Activated gamma-delta T cell (primary cell): ENCODE measurements around the gene ORC4.

ENCODE experiments used
- DNase-seq: peaks from one replicate; lab custom pipeline; 2025; lab: John Stamatoyannopoulos, UW

ORC4 gene

GRCh38 chr2:147933931-147934330, 86.6 kb downstream of the ORC4 start:
- no peak for DNase-seq

DNA sequence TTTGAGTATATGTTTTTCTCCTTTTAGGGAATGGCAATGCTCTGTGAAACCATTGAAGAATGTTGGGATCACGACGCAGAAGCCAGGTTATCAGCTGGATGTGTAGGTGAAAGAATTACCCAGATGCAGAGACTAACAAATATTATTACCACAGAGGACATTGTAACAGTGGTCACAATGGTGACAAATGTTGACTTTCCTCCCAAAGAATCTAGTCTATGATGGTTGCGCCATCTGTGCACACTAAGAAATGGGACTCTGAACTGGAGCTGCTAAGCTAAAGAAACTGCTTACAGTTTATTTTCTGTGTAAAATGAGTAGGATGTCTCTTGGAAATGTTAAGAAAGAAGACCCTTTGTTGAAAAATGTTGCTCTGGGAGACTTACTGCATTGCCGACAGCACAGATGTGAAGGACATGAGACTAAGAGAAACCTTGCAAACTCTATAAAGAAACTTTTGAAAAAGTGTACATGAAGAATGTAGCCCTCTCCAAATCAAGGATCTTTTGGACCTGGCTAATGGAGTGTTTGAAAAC, 93.4 kb downstream of the ORC4 start:
- no peak for DNase-seq

- no peak for DNase-seq
Measured at GRCh38 chr2:147925886-147926285, 94.7 kb downstream of the ORC4 start.

- no peak for DNase-seq
Measured at GRCh38 chr2:147924647-147925046, 95.9 kb downstream of the ORC4 start.

- no peak for DNase-seq
Measured at GRCh38 chr2:147923846-147924245, 96.7 kb downstream of the ORC4 start.

DNA sequence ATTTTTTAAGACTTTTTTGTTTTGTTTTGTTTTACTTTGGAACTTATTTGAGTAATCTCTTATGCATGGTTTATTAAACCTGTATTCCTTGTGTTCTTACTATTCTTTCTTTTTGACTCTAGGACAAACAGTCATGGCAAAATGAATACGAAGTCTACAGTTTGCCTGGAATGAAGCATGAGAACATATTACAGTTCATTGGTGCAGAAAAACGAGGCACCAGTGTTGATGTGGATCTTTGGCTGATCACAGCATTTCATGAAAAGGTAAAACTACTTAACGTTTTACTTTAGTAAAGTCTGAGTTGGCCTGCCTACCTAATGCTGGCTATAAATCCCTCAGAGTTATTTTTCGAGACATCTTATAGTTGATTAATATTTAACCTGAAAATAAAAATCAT, 103.4 kb downstream of the ORC4 start:
- DNase-seq, result no peak

DNA sequence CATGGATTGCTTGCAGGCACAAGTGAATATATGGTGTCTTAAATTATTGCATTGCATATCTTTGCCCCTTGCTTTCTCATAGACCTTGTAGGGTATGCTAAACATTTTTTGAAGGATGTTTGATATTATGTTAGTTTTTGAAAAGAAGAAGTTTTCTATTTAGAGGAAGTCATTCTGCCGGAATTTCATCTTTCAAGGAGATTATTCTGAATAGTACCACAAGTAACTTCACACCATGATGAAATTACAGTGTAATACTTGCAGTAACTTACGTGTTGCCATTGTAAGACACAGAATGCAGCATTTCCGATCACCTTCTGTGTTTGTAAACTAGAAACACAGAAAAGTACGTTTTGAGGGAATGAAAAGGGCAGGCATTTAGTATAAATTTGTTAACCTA, 103.8 kb downstream of the ORC4 start:
- no peak for DNase-seq

- DNase-seq, result no peak
Measured at GRCh38 chr2:147916067-147916466, 104.5 kb downstream of the ORC4 start.

DNA sequence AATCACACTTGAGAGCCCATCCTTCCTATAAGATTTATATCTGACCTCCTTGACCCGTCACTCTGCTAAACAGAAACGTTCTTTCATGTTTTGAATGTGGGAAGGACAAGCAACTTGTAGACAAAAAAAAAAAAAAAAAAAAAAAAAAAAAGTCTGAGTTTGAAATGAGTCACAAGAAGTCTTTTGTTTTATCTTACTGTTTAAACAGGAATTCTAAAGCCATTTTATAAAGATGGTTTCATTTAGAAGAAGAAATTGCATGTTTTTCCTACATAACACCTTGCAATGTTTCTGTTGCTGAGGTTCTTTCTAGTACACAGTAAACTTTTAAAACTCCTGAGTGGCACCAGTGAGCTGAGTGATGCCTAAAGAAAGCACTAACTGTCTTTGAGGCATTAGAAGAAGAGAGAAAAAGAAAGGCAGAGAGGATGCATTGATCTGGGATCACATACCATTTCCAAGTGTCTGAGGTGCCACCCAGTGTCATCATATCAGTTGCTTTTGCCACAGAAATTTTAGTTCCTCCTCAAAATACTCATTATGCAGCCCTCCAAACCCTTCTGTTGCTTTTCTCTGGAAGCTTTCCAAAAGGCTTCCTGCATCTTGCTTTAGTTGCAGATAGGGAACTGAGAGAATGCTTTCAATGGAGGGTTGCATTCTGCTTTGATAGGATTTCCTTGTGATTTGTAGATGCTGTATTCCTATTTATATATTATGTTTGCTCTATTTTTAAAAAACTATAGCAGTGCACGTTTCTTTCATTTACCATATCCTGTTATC, 106.6 kb downstream of the ORC4 start:
- no peak for DNase-seq

DNA sequence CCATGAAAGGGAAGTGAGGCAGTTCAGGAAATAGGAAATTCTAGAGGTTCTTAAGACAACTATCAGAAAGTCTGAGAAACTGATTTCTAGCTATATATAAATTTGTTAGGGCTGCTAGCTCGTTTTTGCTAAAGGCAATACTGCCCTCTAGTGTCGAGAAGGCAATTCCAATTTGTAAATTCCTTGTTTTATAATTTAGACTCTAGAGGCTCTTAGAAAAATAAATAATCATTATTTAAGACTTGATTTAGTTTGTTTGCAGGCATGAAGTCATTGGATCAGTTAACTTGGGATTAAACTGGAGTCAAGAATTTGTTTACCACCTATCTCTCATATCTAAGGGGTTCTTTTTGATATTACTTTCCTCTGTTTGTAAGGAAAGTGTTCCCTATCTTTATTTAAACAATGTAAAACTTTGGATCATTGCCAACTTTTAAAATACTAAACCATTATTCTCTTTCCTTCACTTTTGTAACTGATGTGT, 109.5 kb downstream of the ORC4 start:
- no peak for DNase-seq

DNA sequence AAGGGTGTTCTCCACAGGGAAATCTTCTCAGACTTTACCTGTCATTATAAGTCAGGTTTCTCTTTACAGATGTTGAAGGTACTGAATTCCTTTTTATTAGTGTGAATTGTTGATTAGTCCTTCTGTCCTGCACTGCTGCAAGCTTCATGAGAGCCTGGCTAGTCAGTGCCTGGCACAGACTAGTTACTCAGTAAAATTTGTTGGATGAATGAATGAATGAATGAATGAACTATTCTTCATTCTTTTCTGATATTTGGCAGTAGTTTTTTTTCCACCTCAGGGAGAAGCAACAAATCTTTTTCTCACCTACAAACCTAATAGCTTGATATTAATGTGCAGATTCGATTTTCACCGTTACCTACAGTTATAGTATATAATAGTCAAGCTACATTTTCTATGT, 111.4 kb downstream of the ORC4 start:
- DNase-seq, result no peak

DNA sequence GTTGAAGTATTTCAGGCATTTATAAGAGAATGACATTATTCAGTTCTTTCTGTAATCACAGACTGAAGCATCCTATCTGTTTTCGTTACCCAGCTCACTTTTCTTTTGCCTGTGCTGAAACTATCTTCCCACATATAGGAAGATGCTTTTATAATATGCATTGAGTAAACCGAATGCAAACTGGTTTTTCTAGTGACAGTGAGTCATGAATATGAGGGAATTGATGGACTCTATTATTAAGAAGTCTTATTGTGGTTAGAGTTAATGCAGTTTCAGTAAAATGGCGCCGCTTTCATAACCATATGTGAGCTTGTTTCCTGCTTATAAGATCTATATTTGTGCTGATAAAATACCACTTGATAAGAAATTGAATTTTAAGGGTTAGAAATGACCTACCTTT, 116.5 kb downstream of the ORC4 start:
- no peak for DNase-seq

- no peak for DNase-seq
Measured at GRCh38 chr2:147888680-147889079, 131.9 kb downstream of the ORC4 start.

DNA sequence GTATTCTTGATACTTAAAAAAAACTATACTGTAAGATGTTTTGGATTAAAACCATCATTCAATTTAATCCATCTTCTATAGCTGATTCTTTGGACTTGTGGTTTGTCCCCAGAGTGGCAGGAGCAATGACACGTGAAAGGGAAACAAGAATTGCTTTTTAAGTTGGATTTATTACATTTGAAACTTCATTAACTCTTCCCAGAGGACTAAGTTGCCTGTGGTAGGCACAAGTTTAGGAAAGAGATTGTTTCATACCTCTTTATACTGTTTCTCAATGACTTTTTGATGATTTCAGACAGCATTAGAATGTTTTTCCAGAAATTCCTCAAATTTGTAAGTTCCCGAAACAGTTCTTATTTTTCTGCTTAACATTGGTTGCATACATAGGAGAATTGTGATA, 134.4 kb downstream of the ORC4 start:
- no peak for DNase-seq

- DNase-seq, result no peak
Measured at GRCh38 chr2:147884830-147885229, 135.7 kb downstream of the ORC4 start.

DNA sequence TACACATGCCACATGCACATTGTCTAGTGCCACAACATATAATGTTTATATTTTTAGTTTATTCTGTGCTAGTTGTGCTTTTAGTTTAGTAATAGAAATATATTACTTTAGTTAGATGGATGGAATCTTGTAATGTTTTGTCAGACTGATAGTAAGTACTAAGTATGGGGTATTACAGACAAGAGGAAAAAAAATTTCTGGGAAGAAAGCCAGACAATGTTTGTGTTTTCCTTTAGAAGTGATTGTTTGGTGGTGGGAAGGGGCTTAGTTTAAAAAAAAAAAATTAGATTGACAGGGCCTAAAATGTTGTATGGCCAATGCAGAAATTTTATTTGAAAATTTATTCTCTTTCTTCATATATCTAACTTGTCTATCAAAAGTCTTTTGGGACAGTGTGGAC, 137.9 kb downstream of the ORC4 start:
- DNase-seq, result no peak
